BE2C (cell line): ENCODE data around the gene DPEP2NB.
A peak's percentile ranks its signal among the peaks of the same experiment; 100 is the strongest.

ENCODE experiments used
- DNase-seq: peaks from one replicate; pipeline ENCODE4 v3.0.0-alpha.2; 2020
- H3K27me3 ChIP-seq: fragments of 250-450 bp; sonication (Bioruptor Pico); 2 replicates; pipeline ENCODE4 v1.5.1; 2020; ENCODE audit warnings: mild to moderate bottlenecking
- H3K36me3 ChIP-seq: fragments of 250-450 bp; sonication (Bioruptor Pico); 2 replicates; pipeline ENCODE4 v1.5.1; 2020; ENCODE audit warnings: mild to moderate bottlenecking
- H3K4me1 ChIP-seq: fragments of 250-450 bp; sonication (Bioruptor Pico); 2 replicates; pipeline ENCODE4 v1.5.1; 2020
- H3K4me3 ChIP-seq: 2 replicates; pipeline ENCODE4 v1.5.1; 2011; ENCODE audit warnings: low read depth, low read length
- H3K9me3 ChIP-seq: fragments of 250-450 bp; sonication (Bioruptor Pico); 2 replicates; pipeline ENCODE4 v1.5.1; 2020
- TF ChIP-seq, protein P1 (sequence below): IDR thresholded peaks from 2 replicates; pipeline ENCODE4 v1.5.1; 2012; ENCODE audit warnings: mild to moderate bottlenecking, low read depth, low read length

The DPEP2NB gene

DNA sequence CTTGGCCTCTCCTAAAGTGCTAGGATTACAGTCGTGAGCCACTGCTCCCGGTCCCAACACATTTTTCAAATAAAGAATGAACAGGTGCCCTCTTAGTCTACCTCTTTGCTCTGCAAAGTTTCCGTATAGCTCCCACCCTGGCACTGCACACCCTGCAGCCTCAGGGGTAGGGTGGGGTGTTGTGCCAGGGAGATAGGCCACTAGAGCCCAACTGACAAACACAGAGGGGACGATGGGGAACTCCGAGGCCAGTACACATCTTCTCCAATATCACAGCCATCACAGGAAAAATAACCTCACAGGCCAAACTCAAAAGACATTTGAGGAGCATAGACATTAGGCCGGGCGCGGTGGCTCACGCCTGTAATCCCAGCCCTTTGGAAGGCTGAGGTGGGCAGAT lies 44.6 kb downstream of the DPEP2NB start:
- Histone ChIP-seq H3K4me3 (no peak overlapping the region), H3K27me3 (no peaks in the 10 kb centered on the region), H3K4me1 (no peaks in the 10 kb centered on the region; the same call in 1 of the 2 replicates), H3K36me3 (no peaks in the 10 kb centered on the region), H3K9me3 (no peaks in the 10 kb centered on the region)
- TF ChIP-seq, protein P1, sequence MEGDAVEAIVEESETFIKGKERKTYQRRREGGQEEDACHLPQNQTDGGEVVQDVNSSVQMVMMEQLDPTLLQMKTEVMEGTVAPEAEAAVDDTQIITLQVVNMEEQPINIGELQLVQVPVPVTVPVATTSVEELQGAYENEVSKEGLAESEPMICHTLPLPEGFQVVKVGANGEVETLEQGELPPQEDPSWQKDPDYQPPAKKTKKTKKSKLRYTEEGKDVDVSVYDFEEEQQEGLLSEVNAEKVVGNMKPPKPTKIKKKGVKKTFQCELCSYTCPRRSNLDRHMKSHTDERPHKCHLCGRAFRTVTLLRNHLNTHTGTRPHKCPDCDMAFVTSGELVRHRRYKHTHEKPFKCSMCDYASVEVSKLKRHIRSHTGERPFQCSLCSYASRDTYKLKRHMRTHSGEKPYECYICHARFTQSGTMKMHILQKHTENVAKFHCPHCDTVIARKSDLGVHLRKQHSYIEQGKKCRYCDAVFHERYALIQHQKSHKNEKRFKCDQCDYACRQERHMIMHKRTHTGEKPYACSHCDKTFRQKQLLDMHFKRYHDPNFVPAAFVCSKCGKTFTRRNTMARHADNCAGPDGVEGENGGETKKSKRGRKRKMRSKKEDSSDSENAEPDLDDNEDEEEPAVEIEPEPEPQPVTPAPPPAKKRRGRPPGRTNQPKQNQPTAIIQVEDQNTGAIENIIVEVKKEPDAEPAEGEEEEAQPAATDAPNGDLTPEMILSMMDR = no peak
- DNase-seq = no peak

DNA sequence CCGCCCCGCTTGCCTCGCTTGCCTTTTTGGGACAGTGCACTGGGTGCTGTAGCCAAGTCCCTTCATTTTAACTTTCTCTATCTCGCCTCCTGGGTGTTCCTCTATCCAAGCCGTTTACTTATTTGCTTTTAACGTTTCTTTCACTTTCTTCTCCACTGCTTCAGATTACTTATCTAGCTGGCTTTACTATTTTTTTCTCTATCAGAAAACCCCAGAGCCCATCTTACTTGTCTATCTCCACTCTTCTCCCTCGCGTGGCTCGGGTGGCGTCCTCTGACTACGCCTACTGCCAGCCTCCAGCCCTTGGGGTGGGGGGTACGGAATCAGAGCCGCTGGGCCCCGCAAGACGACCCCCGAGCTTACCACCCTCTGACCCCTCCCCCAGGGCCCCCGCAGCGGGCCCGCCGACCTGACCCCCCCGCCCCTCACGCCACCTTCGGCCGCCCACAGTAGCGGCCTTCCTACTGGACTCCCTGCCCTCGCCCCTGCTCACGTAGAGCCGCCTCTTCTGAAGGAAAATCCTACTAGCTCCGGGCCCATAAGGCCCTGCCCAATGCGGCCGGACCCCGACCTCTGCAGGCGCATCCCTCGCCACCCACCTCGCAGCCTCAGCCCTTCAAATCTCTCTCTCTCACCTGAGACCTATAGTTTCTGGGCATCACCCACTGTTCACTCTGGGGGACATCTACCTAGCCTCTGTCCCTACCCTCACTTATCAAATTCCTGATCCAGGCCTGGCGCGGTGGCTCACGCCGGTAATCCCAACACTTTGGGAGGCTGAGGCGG lies 46.3 kb downstream of the DPEP2NB start:
- Histone ChIP-seq H3K4me1 (no peaks in the 10 kb centered on the region; the same call in 1 of the 2 replicates), H3K9me3 (no peaks in the 10 kb centered on the region), H3K27me3 (no peaks in the 10 kb centered on the region), H3K4me3 (peak overlapping the region; percentile 59), H3K36me3 (no peaks in the 10 kb centered on the region)
- TF ChIP-seq, protein P1 = no peak
- DNase-seq = no peak

DNA sequence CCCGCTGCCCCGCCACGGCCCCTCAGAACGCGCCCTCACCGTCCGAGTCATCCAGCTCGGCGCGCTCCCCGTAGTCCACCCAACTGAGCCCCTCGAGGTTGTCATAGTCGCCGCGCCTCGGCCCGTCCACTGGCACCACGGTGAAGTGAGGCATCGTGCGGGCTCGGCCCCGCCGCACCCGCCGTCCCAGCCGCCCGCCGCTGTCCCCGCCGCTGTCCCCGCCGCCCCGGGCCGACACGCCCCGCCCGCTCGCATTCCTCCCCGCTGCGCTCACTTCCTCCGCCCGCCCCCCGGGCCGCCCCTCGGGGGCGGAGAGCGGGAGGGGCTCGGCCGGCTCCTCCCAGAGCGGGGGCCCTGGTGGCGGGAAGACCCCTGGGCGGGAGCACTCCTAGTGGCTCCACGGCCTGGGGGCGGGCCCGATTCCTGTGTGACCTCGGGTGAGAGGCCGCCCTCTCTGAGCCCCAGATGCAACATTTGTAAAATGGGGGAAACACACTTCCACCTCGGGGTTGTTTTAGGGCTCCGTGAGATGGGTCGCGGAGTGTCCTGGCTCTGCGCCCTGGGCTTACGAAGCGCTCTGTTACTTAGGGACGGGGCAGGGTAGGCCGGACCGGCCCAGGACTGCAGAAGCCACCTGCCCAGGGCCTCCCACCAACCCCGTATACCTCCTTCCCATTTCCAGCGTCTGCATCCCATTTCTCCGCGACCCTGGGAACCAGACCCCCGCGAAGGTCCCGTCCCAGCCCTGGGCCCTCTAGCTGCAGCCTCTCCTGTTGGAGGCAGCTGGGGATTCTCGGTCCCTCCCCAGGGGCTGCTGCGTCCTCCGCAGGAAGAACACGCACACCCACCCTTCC lies 47.1 kb downstream of the DPEP2NB start, which contains the start of gene SLC12A4:
SLC12A4 (minus strand) TSS at position 238 of the 854 bp plus-strand sequence; CDS start at position 154, 84 bp downstream.
- no peaks in the 10 kb centered on the region for H3K27me3 ChIP-seq
- H3K9me3 ChIP-seq = no peaks in the 10 kb centered on the region
- TF ChIP-seq, protein P1 = no peak
- DNase-seq = peak; percentile 91
- no peaks in the 10 kb centered on the region for H3K36me3 ChIP-seq
- peak within 1 kb of the TSS; percentile 59 for H3K4me3 ChIP-seq
- no peaks in the 10 kb centered on the region; the same call in 1 of the 2 replicates for H3K4me1 ChIP-seq

DNA sequence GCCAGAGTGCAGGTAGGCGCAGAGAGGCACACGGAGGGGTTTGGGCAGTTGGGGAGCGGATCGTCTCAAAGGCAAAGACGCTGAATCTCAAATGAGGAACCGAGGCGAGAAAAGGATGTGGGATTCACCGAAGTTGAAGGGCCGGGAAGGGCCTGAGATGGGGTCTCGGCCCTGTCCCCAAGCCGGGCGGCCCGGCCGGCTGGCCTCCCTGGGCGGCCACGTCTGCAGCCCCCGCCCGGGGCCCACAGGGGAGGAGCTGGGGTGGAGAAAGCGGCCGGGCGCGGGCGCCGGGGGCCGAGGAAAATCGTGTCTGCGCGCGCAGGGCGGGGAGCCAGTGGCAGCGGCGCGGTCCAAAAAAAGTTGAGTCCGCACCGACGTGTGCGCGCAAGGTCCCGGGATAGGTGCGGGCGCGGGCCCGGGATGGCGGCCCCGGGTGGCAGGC lies 47.7 kb downstream of the DPEP2NB start:
- Histone ChIP-seq H3K27me3 (no peaks in the 10 kb centered on the region), H3K4me1 (no peaks in the 10 kb centered on the region; the same call in 1 of the 2 replicates), H3K4me3 (peak overlapping the region; percentile 59), H3K36me3 (no peaks in the 10 kb centered on the region), H3K9me3 (no peaks in the 10 kb centered on the region)
- DNase-seq = no peak
- TF ChIP-seq, protein P1 = no peak

DNA sequence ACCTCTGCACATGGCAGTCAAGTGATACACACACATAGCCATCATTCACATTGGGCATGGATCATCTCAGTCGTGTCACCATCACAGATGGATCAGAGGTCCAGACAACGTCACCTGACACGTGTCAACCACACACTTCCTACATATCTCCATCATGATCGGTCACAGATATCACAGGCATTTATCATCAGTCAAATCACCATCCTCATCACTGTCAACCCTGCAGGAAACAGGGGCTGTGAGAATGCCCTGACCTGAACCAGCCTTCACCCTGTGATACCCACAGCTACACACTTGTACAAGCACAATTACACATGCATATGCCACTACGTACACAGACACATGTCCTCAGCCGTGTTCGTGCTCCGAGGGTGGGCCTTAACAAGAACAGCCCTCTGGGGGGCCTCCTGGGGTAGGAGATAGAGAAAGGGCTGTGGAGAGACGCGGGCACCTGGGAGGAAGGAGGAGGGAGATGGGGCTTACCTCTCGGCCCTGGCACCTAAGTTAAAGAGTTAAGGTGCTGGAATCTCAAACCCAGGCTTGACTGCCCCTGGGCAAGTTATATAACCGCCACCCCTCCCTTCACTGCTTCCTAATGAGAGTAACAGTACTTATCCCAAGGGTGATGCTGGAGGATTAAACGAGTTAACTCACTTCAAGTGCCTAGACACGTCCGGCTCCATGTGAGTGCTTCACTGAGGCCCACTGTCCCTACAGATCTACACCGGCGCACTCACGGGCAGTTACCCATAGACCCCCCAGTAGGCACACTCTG lies 48.3 kb downstream of the DPEP2NB start:
- no peaks in the 10 kb centered on the region; the same call in 1 of the 2 replicates for H3K4me1 ChIP-seq
- no peak for DNase-seq
- H3K27me3 ChIP-seq = no peaks in the 10 kb centered on the region
- H3K4me3 ChIP-seq = peak overlapping the region; percentile 59
- H3K36me3 ChIP-seq = no peaks in the 10 kb centered on the region
- TF ChIP-seq, protein P1 = no peak
- no peaks in the 10 kb centered on the region for H3K9me3 ChIP-seq
